HG03025 (cell line): Measurements from ENCODE around the gene TSEN2.
"Not testable (repeated sequence)": the region's sequence is repeated elsewhere in the genome, so short reads cannot be mapped to it uniquely, and the experiment has no call there.

Experiments used
- ATAC-seq: cut with Tn5 transposase; IDR thresholded peaks from one replicate; pipeline ENCODE4 v1.9.1; 2021; ENCODE audit warnings: mild to moderate bottlenecking, moderate library complexity; ENCODE audit not compliant: unreplicated experiment, low FRiP score

Gene TSEN2

GRCh38 chr3:12484198-12484982, at the start of gene TSEN2:
Gene TSEN2 (plus strand): TSS chr3:12484480. CDS start chr3:12489801, 5,321 bp downstream.
- ATAC-seq, result peak; percentile 86

GRCh38 chr3:12436514-12437220, 47.6 kb upstream of the TSEN2 start:
- ATAC-seq, result no peak

GRCh38 chr3:12437221-12437605, 47.1 kb upstream of the TSEN2 start:
- no peak for ATAC-seq

GRCh38 chr3:12437861-12438260, 46.4 kb upstream of the TSEN2 start:
- ATAC-seq, result no peak

- no peak for ATAC-seq
These were observed 46.0 kb upstream of the TSEN2 start for GRCh38 chr3:12438318-12438717.

- no peak for ATAC-seq
These were observed 44.9 kb upstream of the TSEN2 start for GRCh38 chr3:12439161-12439940.

- no peak for ATAC-seq
These were observed 43.2 kb upstream of the TSEN2 start for GRCh38 chr3:12440927-12441714.

- ATAC-seq, result no peak
These were observed 41.4 kb upstream of the TSEN2 start for GRCh38 chr3:12442654-12443501.

DNA sequence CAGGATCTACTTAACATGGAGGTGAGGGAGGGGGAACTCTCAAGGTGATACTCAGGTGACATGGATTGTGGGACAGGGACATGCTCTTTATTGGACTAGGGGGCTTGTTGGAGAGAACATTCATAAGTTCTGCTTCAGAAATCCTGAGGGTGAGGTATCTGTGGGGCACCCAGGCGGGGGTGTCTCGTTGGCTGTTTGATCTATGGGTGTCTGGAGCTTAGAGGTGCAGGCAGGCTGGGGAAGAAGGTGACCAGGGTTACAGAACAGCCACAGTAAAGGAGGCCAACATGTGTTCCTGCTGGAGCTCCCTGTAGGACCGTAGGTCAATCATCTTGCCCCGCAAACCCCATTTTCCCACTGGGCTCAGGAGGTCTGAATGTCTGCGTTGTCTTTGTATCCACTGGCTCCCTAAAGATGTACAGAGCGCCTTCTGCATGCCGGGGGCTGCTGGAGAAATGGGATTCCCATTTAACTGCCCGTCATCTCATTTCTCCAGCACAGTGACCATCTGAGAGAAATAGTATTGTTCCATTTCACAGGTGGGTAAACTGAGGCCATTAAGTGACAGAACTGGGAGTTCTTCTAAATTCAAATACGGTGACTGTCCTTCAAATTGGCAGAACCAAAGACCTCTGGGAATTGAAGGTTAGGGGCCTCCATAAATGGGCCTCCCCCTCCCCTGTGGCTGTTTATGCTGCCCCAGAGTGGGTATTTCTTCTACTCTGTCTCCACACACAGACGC, 40.3 kb upstream of the TSEN2 start:
- no peak for ATAC-seq

- no peak for ATAC-seq
These were observed 39.5 kb upstream of the TSEN2 start for GRCh38 chr3:12444582-12445471.

- no peak for ATAC-seq
These were observed 38.6 kb upstream of the TSEN2 start for GRCh38 chr3:12445523-12446240.

GRCh38 chr3:12446298-12446697, 38.0 kb upstream of the TSEN2 start:
- ATAC-seq, result no peak

GRCh38 chr3:12447075-12447474, 37.2 kb upstream of the TSEN2 start:
- no peak for ATAC-seq

GRCh38 chr3:12448404-12449202, 35.7 kb upstream of the TSEN2 start:
- ATAC-seq, result not testable (repeated sequence)

DNA sequence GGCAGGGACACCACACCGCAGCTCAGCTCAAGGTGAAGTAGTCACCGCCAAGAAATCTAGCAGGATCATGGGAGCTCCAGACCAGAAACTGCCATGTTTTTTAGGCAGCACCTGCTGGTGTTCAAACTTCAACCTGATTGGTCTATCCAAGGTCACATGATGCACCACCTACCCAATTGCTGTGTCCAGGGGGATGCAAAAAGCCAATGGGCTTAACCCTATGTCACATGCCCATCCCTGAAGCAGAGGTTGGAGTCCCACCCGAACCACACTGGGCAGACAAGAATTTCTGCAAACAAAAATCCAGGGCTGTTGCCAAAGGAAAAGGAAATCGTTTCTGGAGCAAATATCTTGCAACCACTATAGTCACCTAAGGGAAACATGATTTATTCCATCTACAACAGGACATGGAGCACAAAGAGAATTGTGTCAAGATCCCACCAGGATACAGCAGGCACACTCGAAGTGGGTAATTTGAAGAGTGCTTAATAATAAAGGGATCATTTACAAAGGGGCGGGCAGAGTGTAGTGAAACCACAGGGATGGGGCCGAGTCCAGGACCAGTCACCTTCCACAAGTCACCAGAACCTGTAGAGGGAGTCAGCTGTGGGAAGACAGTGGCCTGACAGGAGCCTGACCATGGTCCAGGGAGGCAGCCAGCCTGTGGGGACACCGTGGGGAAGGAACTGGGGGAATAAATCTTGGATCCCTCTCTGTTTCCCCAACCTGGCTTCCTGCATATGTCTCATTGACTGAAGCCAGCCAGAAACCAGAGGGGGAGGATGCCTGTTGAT, 34.2 kb upstream of the TSEN2 start:
- ATAC-seq, result no peak

- ATAC-seq, result no peak
These were observed 32.8 kb upstream of the TSEN2 start for GRCh38 chr3:12451481-12451880.
